HepG2 (cell line): ENCODE measurements around the gene POLRMT. TPM values are rescaled to one million over a fixed set of nuclear protein-coding genes. Genes with fewer than 3 reads are reported as not detected.
A peak's percentile ranks its signal among the peaks of the same experiment; 100 is the strongest.

Source experiments
- AGO1 ChIP-seq: fragments of 200-400 bp; formaldehyde crosslinking; IDR thresholded peaks from 2 replicates; pipeline ENCODE4 v1.6.1; 2017; ENCODE audit warnings: mild to moderate bottlenecking, low read depth, low read length, moderate library complexity; ENCODE audit not compliant: poor library complexity, severe bottlenecking
- HDAC2 ChIP-seq: sonication (generic); formaldehyde crosslinking; IDR thresholded peaks from 2 replicates; pipeline ENCODE4 v1.4.0; 2020; ENCODE audit warnings: missing genetic modification reagents
- HOXA5 ChIP-seq: sonication (generic); formaldehyde crosslinking; IDR thresholded peaks from 2 replicates; pipeline ENCODE4 v1.4.0; 2020; ENCODE audit warnings: missing genetic modification reagents
- POLR2A ChIP-seq, 2 experiments: IDR thresholded peaks; 2 replicates each; pipeline ENCODE4 v1.6.1; 2011; ENCODE audit warnings: low read depth in 2 of 2, low read length in 2 of 2, mild to moderate bottlenecking in 1 of 2, moderate library complexity in 1 of 2; ENCODE audit not compliant: insufficient read depth in 1 of 2
- POLR2AphosphoS5 ChIP-seq: IDR thresholded peaks from 2 replicates; pipeline ENCODE4 v1.6.1; 2012; ENCODE audit warnings: low read depth, low read length
- SIN3A ChIP-seq: IDR thresholded peaks from 2 replicates; pipeline ENCODE4 v1.6.1; 2011; ENCODE audit warnings: low read depth, mild to moderate bottlenecking, control low read depth, low read length, borderline replicate concordance
- TOE1 ChIP-seq: sonication (generic); formaldehyde crosslinking; IDR thresholded peaks from 2 replicates; pipeline ENCODE4 v1.4.0; 2020; ENCODE audit warnings: mild to moderate bottlenecking, missing genetic modification reagents
- ZNF121 ChIP-seq: sonication (generic); formaldehyde crosslinking; IDR thresholded peaks from 2 replicates; pipeline ENCODE4 v1.5.0; 2020; ENCODE audit warnings: mild to moderate bottlenecking, missing genetic modification reagents
- ZNF274 ChIP-seq: sonication (generic); formaldehyde crosslinking; IDR thresholded peaks from 2 replicates; pipeline ENCODE4 v1.5.1; 2020; ENCODE audit warnings: mild to moderate bottlenecking, missing genetic modification reagents
- ZNF333 ChIP-seq: sonication (generic); formaldehyde crosslinking; IDR thresholded peaks from 2 replicates; pipeline ENCODE4 v1.4.0; 2020; ENCODE audit warnings: mild to moderate bottlenecking, missing genetic modification reagents, borderline replicate concordance
- ZNF552 ChIP-seq: sonication (generic); formaldehyde crosslinking; IDR thresholded peaks from 2 replicates; pipeline ENCODE4 v1.9.0; 2022; ENCODE audit warnings: missing genetic modification reagents, mild to moderate bottlenecking, borderline replicate concordance
- ZNF749 ChIP-seq: sonication (generic); formaldehyde crosslinking; IDR thresholded peaks from 2 replicates; pipeline ENCODE4 v1.8.0; 2022; ENCODE audit warnings: mild to moderate bottlenecking, missing genetic modification reagents, moderate library complexity, borderline replicate concordance
- polyA plus RNA-seq, 8 experiments: library from polyadenylated mRNA; depleted of rRNA in 3 of 8; stranded (reverse) in 7 of 8; unstranded in 1 of 8; fragments of >200 nt; fragmentation: Illumina TruSeq in 4 of 8; extraction: Trizol in 4 of 8; gene quantifications; 2 replicates each; pipeline versions ENCODE4 v1.2.1 to v1.2.3, GENCODE V29; 2011 to 2016; ENCODE audit warnings: low read depth in 4 of 8, missing spikeins in 1 of 8, mixed read lengths in 1 of 8; ENCODE audit not compliant: insufficient read depth in 1 of 8
- total RNA-seq, 5 experiments: library from RNA; depleted of rRNA; stranded (reverse); fragments of >200 nt; fragmentation: Illumina TruSeq; extraction: Trizol; gene quantifications; 2 replicates each; pipeline ENCODE4 v1.2.3, GENCODE V29; 2016; ENCODE audit warnings: low read depth in 1 of 5
- TF ChIP-seq, protein P1 (sequence below): sonication (generic); formaldehyde crosslinking; IDR thresholded peaks from 2 replicates; pipeline ENCODE4 v1.5.1; 2020; ENCODE audit warnings: missing genetic modification reagents, mild to moderate bottlenecking, borderline replicate concordance
- TF ChIP-seq, protein P2 (sequence below): sonication (generic); formaldehyde crosslinking; IDR thresholded peaks from 2 replicates; pipeline ENCODE4 v1.4.0; 2020; ENCODE audit warnings: mild to moderate bottlenecking, missing genetic modification reagents, borderline replicate concordance
- TF ChIP-seq, protein P3 (sequence below): sonication (generic); formaldehyde crosslinking; IDR thresholded peaks from 2 replicates; pipeline ENCODE4 v1.5.1; 2020; ENCODE audit warnings: mild to moderate bottlenecking, missing genetic modification reagents, moderate library complexity
- TF ChIP-seq, protein P4 (sequence below): sonication (generic); formaldehyde crosslinking; IDR thresholded peaks from 2 replicates; pipeline ENCODE4 v1.5.0; 2020; ENCODE audit warnings: mild to moderate bottlenecking, missing genetic modification reagents, moderate library complexity
- TF ChIP-seq, protein P5 (sequence below): sonication (generic); formaldehyde crosslinking; IDR thresholded peaks from 2 replicates; pipeline ENCODE4 v1.4.0; 2020; ENCODE audit warnings: mild to moderate bottlenecking, low read depth, missing genetic modification reagents

POLRMT gene
- total and polyA plus RNA-seq, 2 of the 13 experiments (the other 11 are each of a cell fraction or from before 2014, with no cell fraction given), result 78.0 to 101 TPM

DNA sequence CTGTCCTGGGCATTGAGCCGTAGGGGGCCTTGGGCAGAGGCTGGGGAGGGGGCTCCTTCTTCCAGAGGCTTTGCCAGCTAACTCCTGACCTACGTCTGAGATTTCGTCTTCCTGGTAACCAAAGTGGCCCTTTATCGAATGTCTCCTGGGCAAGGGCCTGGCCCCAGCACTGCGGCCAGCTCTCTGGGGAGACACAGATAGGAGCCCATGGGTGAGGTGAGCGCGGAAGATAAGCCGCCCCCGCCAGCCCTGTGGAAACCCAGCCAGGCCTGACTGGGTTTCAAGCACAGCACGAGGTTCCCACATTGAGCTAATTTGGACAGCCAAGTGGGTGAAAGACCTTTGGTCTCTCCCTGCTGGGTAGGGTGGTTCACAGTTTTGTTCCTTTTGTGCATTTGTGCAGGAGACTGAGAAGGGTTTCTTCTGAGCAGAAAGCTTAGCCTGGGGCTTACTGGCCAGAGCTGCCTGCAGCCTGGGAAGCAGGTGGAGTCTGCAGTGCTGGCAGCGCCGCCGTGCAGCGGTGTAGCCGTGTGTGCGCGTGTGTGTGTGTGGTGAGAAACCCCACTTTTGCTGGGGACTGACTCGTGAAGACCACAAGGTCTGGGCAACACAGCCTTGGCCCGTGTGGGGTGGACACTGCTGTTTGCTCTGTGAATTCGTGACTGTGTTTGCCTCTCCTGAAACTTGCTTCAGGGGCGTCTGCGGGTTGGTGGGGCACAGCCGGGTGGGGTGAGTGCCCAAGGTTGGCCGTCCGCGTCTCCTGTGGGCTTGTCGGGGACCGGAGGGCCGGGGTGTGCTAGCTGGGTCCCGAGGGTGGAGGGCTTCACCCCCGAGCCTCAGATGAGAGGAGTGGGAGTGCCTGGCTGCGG is 58.4 kb downstream of the POLRMT start (continued):
- 0 out of 2 replicates have a peak, but pooled peaks have one; percentile 20 for TF ChIP-seq POLR2AphosphoS5
- TF ChIP-seq SIN3A, result peak; percentile 11; the same call in 1 of the 2 replicates
- TF ChIP-seq TOE1 (CRISPR knock-in tag), result no peak
- no peak for TF ChIP-seq ZNF749 (CRISPR knock-in tag)
- TF ChIP-seq POLR2A (IDR thresholded peaks at IDR 0.05; ENCODE audit: insufficient read depth in 1 of 2, low read depth in 2 of 2, low read length in 2 of 2), result 0 out of 4 replicates have a peak, but pooled peaks of 1 of the 2 experiments have one; percentile 25
- TF ChIP-seq ZNF333 (CRISPR knock-in tag), result peak; percentile 37; the same call in 1 of the 2 replicates
- TF ChIP-seq HOXA5, result 0 out of 2 replicates have a peak, but pooled peaks have one; percentile 6
- peak; percentile 83 for TF ChIP-seq ZNF121 (CRISPR knock-in tag)
- 0 out of 2 replicates have a peak, but pooled peaks have one; percentile 33 for TF ChIP-seq HDAC2 (CRISPR knock-in tag)
- TF ChIP-seq, protein P1, sequence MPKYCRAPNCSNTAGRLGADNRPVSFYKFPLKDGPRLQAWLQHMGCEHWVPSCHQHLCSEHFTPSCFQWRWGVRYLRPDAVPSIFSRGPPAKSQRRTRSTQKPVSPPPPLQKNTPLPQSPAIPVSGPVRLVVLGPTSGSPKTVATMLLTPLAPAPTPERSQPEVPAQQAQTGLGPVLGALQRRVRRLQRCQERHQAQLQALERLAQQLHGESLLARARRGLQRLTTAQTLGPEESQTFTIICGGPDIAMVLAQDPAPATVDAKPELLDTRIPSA, result no peak
- TF ChIP-seq, protein P2, sequence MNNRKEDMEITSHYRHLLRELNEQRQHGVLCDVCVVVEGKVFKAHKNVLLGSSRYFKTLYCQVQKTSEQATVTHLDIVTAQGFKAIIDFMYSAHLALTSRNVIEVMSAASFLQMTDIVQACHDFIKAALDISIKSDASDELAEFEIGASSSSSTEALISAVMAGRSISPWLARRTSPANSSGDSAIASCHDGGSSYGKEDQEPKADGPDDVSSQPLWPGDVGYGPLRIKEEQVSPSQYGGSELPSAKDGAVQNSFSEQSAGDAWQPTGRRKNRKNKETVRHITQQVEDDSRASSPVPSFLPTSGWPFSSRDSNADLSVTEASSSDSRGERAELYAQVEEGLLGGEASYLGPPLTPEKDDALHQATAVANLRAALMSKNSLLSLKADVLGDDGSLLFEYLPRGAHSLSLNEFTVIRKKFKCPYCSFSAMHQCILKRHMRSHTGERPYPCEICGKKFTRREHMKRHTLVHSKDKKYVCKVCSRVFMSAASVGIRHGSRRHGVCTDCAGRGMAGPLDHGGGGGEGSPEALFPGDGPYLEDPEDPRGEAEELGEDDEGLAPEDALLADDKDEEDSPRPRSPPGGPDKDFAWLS (CRISPR knock-in tag), result no peak
- no peak for TF ChIP-seq AGO1
- TF ChIP-seq ZNF274 (CRISPR knock-in tag), result no peak; the same call in 1 of the 2 replicates
- TF ChIP-seq, protein P3, sequence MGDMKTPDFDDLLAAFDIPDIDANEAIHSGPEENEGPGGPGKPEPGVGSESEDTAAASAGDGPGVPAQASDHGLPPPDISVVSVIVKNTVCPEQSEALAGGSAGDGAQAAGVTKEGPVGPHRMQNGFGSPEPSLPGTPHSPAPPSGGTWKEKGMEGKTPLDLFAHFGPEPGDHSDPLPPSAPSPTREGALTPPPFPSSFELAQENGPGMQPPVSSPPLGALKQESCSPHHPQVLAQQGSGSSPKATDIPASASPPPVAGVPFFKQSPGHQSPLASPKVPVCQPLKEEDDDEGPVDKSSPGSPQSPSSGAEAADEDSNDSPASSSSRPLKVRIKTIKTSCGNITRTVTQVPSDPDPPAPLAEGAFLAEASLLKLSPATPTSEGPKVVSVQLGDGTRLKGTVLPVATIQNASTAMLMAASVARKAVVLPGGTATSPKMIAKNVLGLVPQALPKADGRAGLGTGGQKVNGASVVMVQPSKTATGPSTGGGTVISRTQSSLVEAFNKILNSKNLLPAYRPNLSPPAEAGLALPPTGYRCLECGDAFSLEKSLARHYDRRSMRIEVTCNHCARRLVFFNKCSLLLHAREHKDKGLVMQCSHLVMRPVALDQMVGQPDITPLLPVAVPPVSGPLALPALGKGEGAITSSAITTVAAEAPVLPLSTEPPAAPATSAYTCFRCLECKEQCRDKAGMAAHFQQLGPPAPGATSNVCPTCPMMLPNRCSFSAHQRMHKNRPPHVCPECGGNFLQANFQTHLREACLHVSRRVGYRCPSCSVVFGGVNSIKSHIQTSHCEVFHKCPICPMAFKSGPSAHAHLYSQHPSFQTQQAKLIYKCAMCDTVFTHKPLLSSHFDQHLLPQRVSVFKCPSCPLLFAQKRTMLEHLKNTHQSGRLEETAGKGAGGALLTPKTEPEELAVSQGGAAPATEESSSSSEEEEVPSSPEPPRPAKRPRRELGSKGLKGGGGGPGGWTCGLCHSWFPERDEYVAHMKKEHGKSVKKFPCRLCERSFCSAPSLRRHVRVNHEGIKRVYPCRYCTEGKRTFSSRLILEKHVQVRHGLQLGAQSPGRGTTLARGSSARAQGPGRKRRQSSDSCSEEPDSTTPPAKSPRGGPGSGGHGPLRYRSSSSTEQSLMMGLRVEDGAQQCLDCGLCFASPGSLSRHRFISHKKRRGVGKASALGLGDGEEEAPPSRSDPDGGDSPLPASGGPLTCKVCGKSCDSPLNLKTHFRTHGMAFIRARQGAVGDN, result peak; percentile 72
- TF ChIP-seq, protein P4, sequence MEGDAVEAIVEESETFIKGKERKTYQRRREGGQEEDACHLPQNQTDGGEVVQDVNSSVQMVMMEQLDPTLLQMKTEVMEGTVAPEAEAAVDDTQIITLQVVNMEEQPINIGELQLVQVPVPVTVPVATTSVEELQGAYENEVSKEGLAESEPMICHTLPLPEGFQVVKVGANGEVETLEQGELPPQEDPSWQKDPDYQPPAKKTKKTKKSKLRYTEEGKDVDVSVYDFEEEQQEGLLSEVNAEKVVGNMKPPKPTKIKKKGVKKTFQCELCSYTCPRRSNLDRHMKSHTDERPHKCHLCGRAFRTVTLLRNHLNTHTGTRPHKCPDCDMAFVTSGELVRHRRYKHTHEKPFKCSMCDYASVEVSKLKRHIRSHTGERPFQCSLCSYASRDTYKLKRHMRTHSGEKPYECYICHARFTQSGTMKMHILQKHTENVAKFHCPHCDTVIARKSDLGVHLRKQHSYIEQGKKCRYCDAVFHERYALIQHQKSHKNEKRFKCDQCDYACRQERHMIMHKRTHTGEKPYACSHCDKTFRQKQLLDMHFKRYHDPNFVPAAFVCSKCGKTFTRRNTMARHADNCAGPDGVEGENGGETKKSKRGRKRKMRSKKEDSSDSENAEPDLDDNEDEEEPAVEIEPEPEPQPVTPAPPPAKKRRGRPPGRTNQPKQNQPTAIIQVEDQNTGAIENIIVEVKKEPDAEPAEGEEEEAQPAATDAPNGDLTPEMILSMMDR, result 0 out of 2 replicates have a peak, but pooled peaks have one; percentile 12
- TF ChIP-seq ZNF552 (CRISPR knock-in tag), result no peak
- TF ChIP-seq, protein P5, sequence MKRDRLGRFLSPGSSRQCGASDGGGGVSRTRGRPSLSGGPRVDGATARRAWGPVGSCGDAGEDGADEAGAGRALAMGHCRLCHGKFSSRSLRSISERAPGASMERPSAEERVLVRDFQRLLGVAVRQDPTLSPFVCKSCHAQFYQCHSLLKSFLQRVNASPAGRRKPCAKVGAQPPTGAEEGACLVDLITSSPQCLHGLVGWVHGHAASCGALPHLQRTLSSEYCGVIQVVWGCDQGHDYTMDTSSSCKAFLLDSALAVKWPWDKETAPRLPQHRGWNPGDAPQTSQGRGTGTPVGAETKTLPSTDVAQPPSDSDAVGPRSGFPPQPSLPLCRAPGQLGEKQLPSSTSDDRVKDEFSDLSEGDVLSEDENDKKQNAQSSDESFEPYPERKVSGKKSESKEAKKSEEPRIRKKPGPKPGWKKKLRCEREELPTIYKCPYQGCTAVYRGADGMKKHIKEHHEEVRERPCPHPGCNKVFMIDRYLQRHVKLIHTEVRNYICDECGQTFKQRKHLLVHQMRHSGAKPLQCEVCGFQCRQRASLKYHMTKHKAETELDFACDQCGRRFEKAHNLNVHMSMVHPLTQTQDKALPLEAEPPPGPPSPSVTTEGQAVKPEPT (CRISPR knock-in tag), result 0 out of 2 replicates have a peak, but pooled peaks have one; percentile 64
